MM.1S (cell line): ENCODE measurements around the gene UBLCP1.
"Not testable (repeated sequence)": the region's sequence is repeated elsewhere in the genome, so short reads cannot be mapped to it uniquely, and the experiment has no call there.

Experiments
- DNase-seq: peaks from one replicate; pipeline ENCODE4 v3.0.0-alpha.2; 2015
- H2AFZ ChIP-seq: fragments of 300-600 bp; sonication (generic); 2 replicates; pipeline ENCODE4 v1.6.0; 2016; ENCODE audit warnings: antibody characterized with exemption, low read length
- H3F3A ChIP-seq: fragments of 300-600 bp; sonication (generic); 2 replicates; pipeline ENCODE4 v1.6.1; 2016; ENCODE audit warnings: mild to moderate bottlenecking, antibody characterized with exemption, low read length, moderate library complexity, mixed read lengths; ENCODE audit not compliant: insufficient read depth
- H3K27ac ChIP-seq: fragments of 300-600 bp; sonication (generic); 2 replicates; pipeline ENCODE4 v1.5.1; 2016; ENCODE audit warnings: mild to moderate bottlenecking, low read length
- H3K27me3 ChIP-seq: fragments of 300-600 bp; sonication (generic); replicated peaks from 2 replicates; pipeline ENCODE4 v1.6.0; 2016; ENCODE audit warnings: low read length; ENCODE audit not compliant: insufficient read depth
- H3K36me3 ChIP-seq: fragments of 300-600 bp; sonication (generic); replicated peaks from 2 replicates; pipeline ENCODE4 v1.6.1; 2016; ENCODE audit warnings: mild to moderate bottlenecking, low read length, mixed read lengths; ENCODE audit not compliant: insufficient read depth
- H3K4me1 ChIP-seq: fragments of 300-600 bp; sonication (generic); 2 replicates; pipeline ENCODE4 v1.6.1; 2016; ENCODE audit warnings: low read length, mixed read lengths
- H3K4me2 ChIP-seq: fragments of 300-600 bp; sonication (generic); 2 replicates; pipeline ENCODE4 v1.6.0; 2016; ENCODE audit warnings: low read depth, low read length
- H3K4me3 ChIP-seq: fragments of 300-600 bp; sonication (generic); 2 replicates; pipeline ENCODE4 v1.5.1; 2016; ENCODE audit warnings: low read length, mixed read lengths
- H3K79me2 ChIP-seq: fragments of 300-600 bp; sonication (generic); 2 replicates; pipeline ENCODE4 v1.6.1; 2016; ENCODE audit warnings: mixed run types, low read length, mixed read lengths
- H3K9ac ChIP-seq: fragments of 300-600 bp; sonication (generic); 2 replicates; pipeline ENCODE4 v1.6.1; 2016; ENCODE audit warnings: low read length, mixed read lengths
- H3K9me2 ChIP-seq: fragments of 300-600 bp; sonication (generic); replicated peaks from 2 replicates; pipeline ENCODE4 v1.6.1; 2016; ENCODE audit warnings: mild to moderate bottlenecking, low read length, mixed read lengths; ENCODE audit not compliant: insufficient read depth
- H3K9me3 ChIP-seq: fragments of 300-600 bp; sonication (generic); replicated peaks from 2 replicates; pipeline ENCODE4 v1.6.1; 2016; ENCODE audit warnings: mild to moderate bottlenecking, low read length, mixed read lengths; ENCODE audit not compliant: insufficient read depth
- H4K20me1 ChIP-seq: fragments of 300-600 bp; sonication (generic); 2 replicates; pipeline ENCODE4 v1.6.1; 2016; ENCODE audit warnings: mild to moderate bottlenecking, low read length, moderate library complexity, mixed read lengths; ENCODE audit not compliant: insufficient read depth
- CTCF ChIP-seq: fragments of 300-600 bp; sonication (generic); IDR thresholded peaks from 2 replicates; pipeline ENCODE4 v1.5.1; 2016; ENCODE audit warnings: antibody characterized with exemption, low read length, mixed read lengths
- EZH2 ChIP-seq: fragments of 300-600 bp; sonication (generic); optimal IDR thresholded peaks from 2 replicates; pipeline ENCODE3; 2017; ENCODE audit warnings: low read depth, mild to moderate bottlenecking, antibody characterized with exemption, low read length, mixed read lengths
- EZH2phosphoT487 ChIP-seq: fragments of 300-600 bp; sonication (generic); IDR thresholded peaks from 2 replicates; pipeline ENCODE4 v1.6.1; 2018; ENCODE audit warnings: antibody characterized with exemption, low read length

Gene UBLCP1

GRCh38 chr5:159294921-159295320 is 31.8 kb downstream of the UBLCP1 start:
- H3K4me3 ChIP-seq: no peak overlapping the region
- H3F3A ChIP-seq: no peaks in the 10 kb centered on the region
- no peak for DNase-seq
- H4K20me1 ChIP-seq: no peaks in the 10 kb centered on the region
- no peak overlapping the region for H3K4me2 ChIP-seq
- H3K36me3 ChIP-seq: no peaks in the 10 kb centered on the region
- no peaks in the 10 kb centered on the region for H3K9me2 ChIP-seq
- no peaks in the 10 kb centered on the region for H3K9me3 ChIP-seq
- TF ChIP-seq EZH2phosphoT487: no peak
- H3K27me3 ChIP-seq: no peaks in the 10 kb centered on the region
- H2AFZ ChIP-seq: no peak overlapping the region
- no peaks in the 10 kb centered on the region for H3K79me2 ChIP-seq
- H3K27ac ChIP-seq: no peak overlapping the region
- H3K4me1 ChIP-seq: no peaks in the 10 kb centered on the region
- no peak overlapping the region for H3K9ac ChIP-seq

- not testable (repeated sequence) for H3K4me3 ChIP-seq, H3K9me3 ChIP-seq, H3K27ac ChIP-seq, H3K4me1 ChIP-seq, H3K9me2 ChIP-seq, H3F3A ChIP-seq, H3K79me2 ChIP-seq, H3K36me3 ChIP-seq, H3K4me2 ChIP-seq, H3K27me3 ChIP-seq, DNase-seq, H4K20me1 ChIP-seq, H3K9ac ChIP-seq, H2AFZ ChIP-seq
These were observed 34.2 kb downstream of the UBLCP1 start for GRCh38 chr5:159297300-159297699.

GRCh38 chr5:159301466-159301865 is 38.4 kb downstream of the UBLCP1 start:
- no peaks in the 10 kb centered on the region for H3K9me2 ChIP-seq
- TF ChIP-seq CTCF: no peak
- TF ChIP-seq EZH2phosphoT487: no peak
- no peak for TF ChIP-seq EZH2
- H3K4me1 ChIP-seq: no peaks in the 10 kb centered on the region
- no peak overlapping the region for H2AFZ ChIP-seq
- no peaks in the 10 kb centered on the region for H3K79me2 ChIP-seq
- H3K27ac ChIP-seq: no peak overlapping the region
- DNase-seq: no peak
- no peaks in the 10 kb centered on the region for H3K27me3 ChIP-seq
- H3K36me3 ChIP-seq: no peaks in the 10 kb centered on the region
- no peak overlapping the region for H3K9ac ChIP-seq
- no peak overlapping the region for H3K4me3 ChIP-seq
- no peaks in the 10 kb centered on the region for H4K20me1 ChIP-seq
- H3K4me2 ChIP-seq: no peak overlapping the region
- no peaks in the 10 kb centered on the region for H3K9me3 ChIP-seq
- no peaks in the 10 kb centered on the region for H3F3A ChIP-seq

- not testable (repeated sequence) for H2AFZ ChIP-seq
These were observed 39.1 kb downstream of the UBLCP1 start for GRCh38 chr5:159301929-159302860.

More at GRCh38 chr5:159301929-159302860, 39.1 kb downstream of the UBLCP1 start:
- not testable (repeated sequence) for H3K4me2 ChIP-seq, H3K27me3 ChIP-seq, H4K20me1 ChIP-seq, H3K79me2 ChIP-seq, H3F3A ChIP-seq, H3K9me3 ChIP-seq, H3K9me2 ChIP-seq, H3K4me1 ChIP-seq, H3K36me3 ChIP-seq, H3K9ac ChIP-seq, DNase-seq, H3K27ac ChIP-seq, H3K4me3 ChIP-seq
